ENCODE measurements around the gene SPP1.

The SPP1 gene

GRCh38 chr4:88027611-88028608, 52.4 kb downstream of the SPP1 start:
- Histone ChIP-seq H3K27me3 (replicated peaks; ENCODE audit: control insufficient read depth, insufficient read depth, low read length) (no peaks in the 10 kb centered on the region), H3K9me3 (ENCODE audit: control insufficient read depth, low read length) (peaks cover 8% of the 10 kb centered on the region), H3K36me3 (ENCODE audit: control insufficient read depth, insufficient read depth, low read length, severe bottlenecking) (peaks cover 22% of the 10 kb centered on the region), H3K4me3 (ENCODE audit: low read length) (peak overlapping the region; percentile 46), H3K4me1 (ENCODE audit: control insufficient read depth, insufficient read depth, low read length) (peaks cover 21% of the 10 kb centered on the region), H3K9ac (ENCODE audit: low read length) (peak overlapping the region; percentile 65)
- DNase-seq (ENCODE audit: low read depth), result peak; percentile 93

GRCh38 chr4:88028946-88029345, 53.4 kb downstream of the SPP1 start:
- no peaks in the 10 kb centered on the region for H3K27me3 ChIP-seq (replicated peaks; ENCODE audit: control insufficient read depth, insufficient read depth, low read length)
- no peak for DNase-seq (ENCODE audit: low read depth)
- H3K4me3 ChIP-seq (ENCODE audit: low read length), result no peak overlapping the region
- peak overlapping the region; percentile 65 for H3K9ac ChIP-seq (ENCODE audit: low read length)
- H3K4me1 ChIP-seq (ENCODE audit: control insufficient read depth, insufficient read depth, low read length), result peaks cover 21% of the 10 kb centered on the region
- H3K36me3 ChIP-seq (ENCODE audit: control insufficient read depth, insufficient read depth, low read length, severe bottlenecking), result peaks cover 22% of the 10 kb centered on the region
- H3K9me3 ChIP-seq (ENCODE audit: control insufficient read depth, low read length), result peaks cover 8% of the 10 kb centered on the region

GRCh38 chr4:88029556-88029955, 54.0 kb downstream of the SPP1 start:
- Histone ChIP-seq H3K9me3 (ENCODE audit: control insufficient read depth, low read length) (peaks cover 8% of the 10 kb centered on the region), H3K36me3 (ENCODE audit: control insufficient read depth, insufficient read depth, low read length, severe bottlenecking) (peaks cover 22% of the 10 kb centered on the region), H3K9ac (ENCODE audit: low read length) (no peak overlapping the region), H3K27me3 (replicated peaks; ENCODE audit: control insufficient read depth, insufficient read depth, low read length) (no peaks in the 10 kb centered on the region), H3K4me3 (ENCODE audit: low read length) (no peak overlapping the region), H3K4me1 (ENCODE audit: control insufficient read depth, insufficient read depth, low read length) (peaks cover 21% of the 10 kb centered on the region)
- no peak for DNase-seq (ENCODE audit: low read depth)

DNA sequence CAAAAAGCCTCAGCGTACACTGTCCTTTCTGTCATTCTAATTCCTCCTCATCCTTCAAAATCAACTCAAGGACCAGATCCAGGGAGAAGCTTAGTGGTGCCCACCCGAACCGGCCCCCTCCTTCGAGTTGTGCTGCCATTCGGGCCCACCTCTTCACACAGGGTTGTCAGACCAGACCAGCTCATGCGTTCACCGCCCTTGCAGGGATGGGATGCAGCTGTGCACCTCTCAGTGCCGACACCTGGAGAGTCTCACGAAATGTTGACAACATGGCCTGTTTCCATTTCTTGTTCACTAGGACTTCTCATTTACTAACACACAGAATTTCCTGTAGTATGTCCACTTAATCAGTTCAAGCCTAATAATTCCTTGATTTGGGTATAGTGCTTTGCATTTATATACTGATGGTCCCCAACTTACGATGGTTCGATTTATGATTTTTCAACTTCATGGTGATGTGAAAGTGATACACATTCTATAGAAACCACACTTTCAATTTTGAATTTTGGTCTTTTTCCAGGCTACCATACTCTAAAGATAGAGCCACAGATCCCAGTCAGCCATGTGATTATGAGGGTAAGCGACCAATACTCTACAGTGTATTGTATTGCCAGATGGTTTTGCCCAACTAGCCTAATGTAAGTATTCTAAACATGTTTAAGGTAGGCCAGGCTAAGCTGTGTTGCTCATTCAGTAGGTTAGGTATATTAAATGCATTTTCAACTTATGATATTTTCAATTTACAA, 55.2 kb downstream of the SPP1 start:
- H3K36me3 ChIP-seq (ENCODE audit: control insufficient read depth, insufficient read depth, low read length, severe bottlenecking), result peaks cover 23% of the 10 kb centered on the region
- H3K9me3 ChIP-seq (ENCODE audit: control insufficient read depth, low read length), result peaks cover 5% of the 10 kb centered on the region
- DNase-seq (ENCODE audit: low read depth), result no peak
- peaks cover 21% of the 10 kb centered on the region for H3K4me1 ChIP-seq (ENCODE audit: control insufficient read depth, insufficient read depth, low read length)
- no peak overlapping the region for H3K9ac ChIP-seq (ENCODE audit: low read length)
- no peaks in the 10 kb centered on the region for H3K27me3 ChIP-seq (replicated peaks; ENCODE audit: control insufficient read depth, insufficient read depth, low read length)
- H3K4me3 ChIP-seq (ENCODE audit: low read length), result no peak overlapping the region
